NCI-H2081 (cell line): ENCODE data around the gene SNRPA.
"Not testable (repeated sequence)": the region's sequence is repeated elsewhere in the genome, so short reads cannot be mapped to it uniquely, and the experiment has no call there.

Experiments used
- DNase-seq, 2 experiments: peaks; one replicate each; lab custom pipeline; 2025; lab: John Stamatoyannopoulos, UW

The SNRPA gene

GRCh38 chr19:40721936-40722661, 28.9 kb upstream of the SNRPA start:
- DNase-seq = no peak

GRCh38 chr19:40723661-40724254, 27.2 kb upstream of the SNRPA start:
- no peak for DNase-seq

- DNase-seq = no peak
These were observed 26.7 kb upstream of the SNRPA start for GRCh38 chr19:40724315-40724714.

DNA sequence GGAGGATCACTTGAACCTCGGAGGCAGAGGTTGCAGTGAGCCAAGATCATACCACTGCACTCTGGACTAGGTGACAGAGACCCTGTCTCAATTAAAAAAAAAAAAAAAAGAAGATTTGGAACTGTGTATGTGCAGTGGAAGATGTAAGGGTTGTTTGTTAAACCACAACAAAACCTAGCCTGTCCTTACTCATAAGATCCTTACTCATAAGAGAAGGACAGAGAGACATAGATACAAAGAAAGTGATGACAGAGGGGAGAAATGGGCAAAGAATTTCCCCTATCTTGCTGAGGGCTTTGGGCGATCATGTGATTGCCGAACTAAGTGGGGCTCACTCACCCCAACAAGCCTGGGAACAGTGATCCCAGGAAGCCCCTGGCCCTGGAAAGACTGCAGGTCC, 26.1 kb upstream of the SNRPA start:
- DNase-seq = no peak

GRCh38 chr19:40726279-40726678, 24.7 kb upstream of the SNRPA start:
- no peak for DNase-seq

DNA sequence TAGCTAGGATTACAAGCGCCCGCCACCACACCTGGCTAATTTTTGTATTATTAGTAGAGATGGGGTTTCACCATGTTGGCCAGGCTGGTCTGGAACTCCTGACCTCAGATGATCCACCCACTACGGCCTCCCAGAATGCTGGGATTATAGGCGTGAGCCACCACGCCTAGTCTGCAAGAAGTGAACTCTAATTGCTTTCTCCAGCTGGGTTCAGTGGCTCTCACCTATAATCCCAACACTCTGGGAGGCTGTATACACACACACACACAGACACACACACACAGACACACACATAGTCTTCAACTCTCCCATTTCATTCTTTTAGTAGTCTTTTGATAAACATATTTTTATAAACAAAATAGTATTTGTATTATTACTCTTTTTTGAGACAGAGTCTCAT, 20.9 kb upstream of the SNRPA start:
- DNase-seq = not testable (repeated sequence)

- not testable (repeated sequence) for DNase-seq
These were observed 18.7 kb upstream of the SNRPA start for GRCh38 chr19:40732304-40732703.

DNA sequence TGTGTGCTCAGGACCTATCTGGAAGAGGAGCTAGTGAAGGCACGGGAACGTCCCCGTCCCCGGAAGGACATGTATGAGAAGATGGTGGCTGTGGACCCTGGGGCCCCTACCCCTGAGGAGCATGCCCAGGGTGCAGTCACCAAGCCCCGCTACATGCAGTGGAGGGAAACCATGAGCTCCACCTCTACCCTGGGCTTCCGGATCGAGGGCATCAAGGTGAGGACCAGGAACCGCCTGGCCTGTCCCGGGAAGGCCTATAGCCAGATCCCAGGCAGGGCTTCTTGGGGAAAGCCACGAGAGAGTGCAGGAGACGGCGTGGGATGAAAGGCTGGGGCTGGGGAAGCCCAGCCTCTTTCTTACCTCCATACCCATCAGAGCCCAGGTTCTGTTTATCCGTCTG, 17.9 kb upstream of the SNRPA start:
- no peak for DNase-seq

DNA sequence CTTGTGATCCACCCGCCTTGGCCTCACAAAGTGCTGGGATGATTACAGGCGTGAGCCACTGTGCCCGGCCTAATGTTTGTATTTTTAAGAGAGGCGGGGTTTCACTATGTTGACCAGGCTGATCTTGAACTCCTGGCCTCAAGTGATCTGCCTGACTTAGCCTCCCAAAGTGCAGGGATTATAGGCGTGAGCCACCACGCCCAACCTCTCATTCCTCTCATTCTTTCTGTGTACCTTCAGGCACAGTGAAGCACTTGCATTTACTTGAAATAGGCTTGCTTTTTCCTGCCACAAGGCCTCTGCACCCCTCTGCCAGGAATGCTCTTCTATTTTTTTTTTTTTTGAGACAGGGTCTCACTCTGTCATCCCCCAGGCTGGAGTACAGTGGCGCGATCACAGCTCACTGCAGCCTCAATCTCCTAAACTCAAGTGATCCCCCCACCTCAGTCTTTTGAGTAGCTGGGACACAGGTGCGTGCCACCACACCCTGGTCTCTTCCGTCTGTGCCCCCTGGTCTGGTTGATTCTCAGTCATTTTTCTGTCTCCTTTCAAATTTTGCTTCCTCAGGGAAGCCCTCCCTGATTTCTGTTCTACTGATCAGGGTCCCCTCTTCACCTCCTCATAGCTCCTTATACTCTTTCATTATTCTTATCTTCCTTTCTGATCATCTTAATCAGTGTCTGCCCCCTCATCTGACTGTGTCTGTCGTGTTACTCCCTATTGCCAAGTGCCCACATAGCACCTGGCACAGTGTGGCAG, 15.8 kb upstream of the SNRPA start:
- no peak for DNase-seq

- DNase-seq = no peak
These were observed 14.3 kb upstream of the SNRPA start for GRCh38 chr19:40736661-40737060.

DNA sequence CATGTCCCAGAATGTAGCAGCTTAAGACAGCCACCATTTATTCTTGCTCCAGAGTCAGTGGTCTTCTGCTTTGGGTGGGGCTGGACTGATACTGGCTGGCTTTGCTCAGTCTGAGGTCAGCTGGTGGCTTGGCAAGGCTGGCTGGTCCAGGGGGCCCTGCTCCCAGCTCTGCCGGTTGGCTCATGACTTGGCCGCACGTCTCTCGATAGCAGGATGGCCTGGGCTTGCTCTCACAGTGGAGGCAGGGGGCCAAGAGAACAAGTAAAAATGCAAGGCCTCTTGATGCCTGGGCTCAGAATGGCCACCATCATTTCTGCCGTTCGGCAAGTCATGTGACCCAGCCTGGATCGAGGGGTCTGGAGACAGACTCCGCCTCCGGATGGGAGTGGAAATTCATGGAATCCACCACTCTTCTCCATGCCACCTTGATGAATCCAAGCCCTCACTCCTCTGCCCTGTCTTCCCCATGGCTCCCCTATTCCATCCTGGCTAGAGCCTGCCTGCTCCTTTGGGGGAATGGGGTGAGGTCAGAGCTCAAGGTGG, 13.8 kb upstream of the SNRPA start:
- DNase-seq = no peak

DNA sequence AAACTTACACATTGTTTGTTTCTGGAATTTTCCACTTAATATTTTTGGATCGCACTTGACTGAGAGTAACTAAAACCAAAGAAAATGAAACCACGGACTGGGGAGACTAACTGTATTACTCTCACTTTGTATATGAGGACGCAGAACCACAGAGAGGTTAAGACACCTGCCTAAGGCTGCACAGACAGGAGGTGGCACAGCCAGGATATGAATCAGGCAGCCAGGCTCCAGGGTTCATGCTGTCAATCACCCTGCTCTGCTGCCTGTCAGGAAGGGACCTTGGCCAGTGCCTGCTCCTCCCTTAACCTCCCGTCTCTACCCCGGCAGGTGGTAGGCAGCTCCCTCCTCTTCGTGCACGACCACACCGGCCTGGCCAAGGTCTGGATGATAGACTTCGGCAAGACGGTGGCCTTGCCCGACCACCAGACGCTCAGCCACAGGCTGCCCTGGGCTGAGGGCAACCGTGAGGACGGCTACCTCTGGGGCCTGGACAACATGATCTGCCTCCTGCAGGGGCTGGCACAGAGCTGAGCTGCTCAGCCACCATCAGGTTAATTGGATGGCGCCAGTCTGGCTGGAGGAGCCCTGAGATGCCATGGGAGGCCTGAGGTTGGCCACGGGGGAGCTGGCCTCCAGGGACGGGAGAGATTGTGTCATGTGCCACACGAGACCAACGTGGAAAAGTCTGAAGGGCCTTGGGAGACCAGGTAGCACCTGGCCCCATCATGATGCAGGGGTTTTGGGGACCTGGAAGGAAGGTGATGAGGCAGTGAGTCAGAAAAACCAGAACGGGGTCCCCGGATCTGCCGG, 11.8 kb upstream of the SNRPA start:
- no peak for DNase-seq

GRCh38 chr19:40739871-40740703, 10.9 kb upstream of the SNRPA start:
- no peak for DNase-seq

- DNase-seq = no peak
These were observed 10.3 kb upstream of the SNRPA start for GRCh38 chr19:40740747-40741146.

GRCh38 chr19:40741527-40742390, 9.2 kb upstream of the SNRPA start:
- no peak for DNase-seq

DNA sequence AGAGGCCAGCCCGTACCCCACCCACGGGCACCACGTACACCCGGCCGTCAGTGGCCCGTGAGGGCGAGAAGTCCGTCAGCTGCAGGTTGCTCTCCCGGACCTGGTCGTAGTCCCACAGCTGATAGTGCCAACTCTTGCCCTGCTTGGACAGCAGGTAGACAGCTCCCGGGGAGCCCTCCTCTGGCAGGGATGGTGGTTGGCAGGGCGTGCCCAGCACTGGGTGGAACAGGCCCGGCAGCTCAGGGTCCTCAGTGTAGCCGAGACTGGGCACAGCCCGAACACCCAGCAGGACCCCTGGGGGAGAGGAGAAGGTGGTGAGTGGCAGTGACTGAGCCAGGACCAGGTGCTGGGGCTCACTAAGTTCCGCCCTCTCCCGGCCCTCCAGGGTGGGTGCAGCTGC, 8.5 kb upstream of the SNRPA start:
- DNase-seq = no peak

GRCh38 chr19:40742886-40743285, 8.1 kb upstream of the SNRPA start:
- no peak for DNase-seq

- DNase-seq = no peak
These were observed 7.1 kb upstream of the SNRPA start for GRCh38 chr19:40743926-40744325.

- DNase-seq = no peak
These were observed 6.2 kb upstream of the SNRPA start for GRCh38 chr19:40744554-40745401.
